Astrocyte (in vitro differentiated cells and primary cell): ENCODE results near the gene SPACA7.

Experiments used
- CTCF ChIP-seq: IDR thresholded peaks from 2 replicates; pipeline ENCODE4 v1.5.1; 2011; ENCODE audit warnings: low read depth, mild to moderate bottlenecking, inconsistent platforms, low read length, moderate library complexity; ENCODE audit not compliant: insufficient read depth
- EZH2 ChIP-seq: IDR thresholded peaks from 2 replicates; pipeline ENCODE4 v1.6.1; 2012; ENCODE audit warnings: mild to moderate bottlenecking, low read length, inconsistent platforms; ENCODE audit not compliant: insufficient read depth

GRCh38 chr13:112424098-112424497, 47.9 kb downstream of the SPACA7 start:
- TF ChIP-seq CTCF = no peak
- no peak for TF ChIP-seq EZH2
